Measurements from ENCODE around the gene PRKAR1A.

- TF ChIP-seq CTCF (IDR thresholded peaks at IDR 0.05) = no peak
- TF ChIP-seq POLR2A (IDR thresholded peaks at IDR 0.05) = no peak
These were observed 13.5 kb upstream of the PRKAR1A start for GRCh38 chr17:68498479-68499326.

All from suprapubic skin (tissue), 3 donors.